GM18519 (cell line): Measurements from ENCODE around the gene RAP1GDS1.
"Not testable (repeated sequence)": the region's sequence is repeated elsewhere in the genome, so short reads cannot be mapped to it uniquely, and the experiment has no call there.

Experiments used
- ATAC-seq: cut with Tn5 transposase; IDR thresholded peaks from one replicate; pipeline ENCODE4 v1.9.1; 2021; ENCODE audit warnings: mild to moderate bottlenecking, moderate library complexity; ENCODE audit not compliant: unreplicated experiment, low FRiP score

RAP1GDS1 gene

DNA sequence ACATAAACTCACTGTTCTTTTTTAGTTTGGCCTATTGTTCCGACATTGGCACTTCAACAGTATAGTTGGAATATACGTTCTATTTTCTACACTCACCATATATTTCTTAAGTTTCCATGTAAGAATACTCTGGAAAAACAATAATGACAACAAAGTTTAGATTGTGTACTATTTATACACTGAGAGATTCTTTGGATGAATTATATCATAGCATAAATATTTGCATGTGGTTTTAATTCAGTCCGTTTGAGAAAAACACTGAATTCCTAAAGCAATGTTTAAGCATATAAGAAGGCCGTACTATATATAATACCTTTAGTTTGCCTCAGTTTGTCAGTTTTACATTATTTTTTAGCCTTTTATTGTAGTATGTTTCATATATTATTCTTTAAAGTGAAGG, 82.4 kb downstream of the RAP1GDS1 start:
- no peak for ATAC-seq

DNA sequence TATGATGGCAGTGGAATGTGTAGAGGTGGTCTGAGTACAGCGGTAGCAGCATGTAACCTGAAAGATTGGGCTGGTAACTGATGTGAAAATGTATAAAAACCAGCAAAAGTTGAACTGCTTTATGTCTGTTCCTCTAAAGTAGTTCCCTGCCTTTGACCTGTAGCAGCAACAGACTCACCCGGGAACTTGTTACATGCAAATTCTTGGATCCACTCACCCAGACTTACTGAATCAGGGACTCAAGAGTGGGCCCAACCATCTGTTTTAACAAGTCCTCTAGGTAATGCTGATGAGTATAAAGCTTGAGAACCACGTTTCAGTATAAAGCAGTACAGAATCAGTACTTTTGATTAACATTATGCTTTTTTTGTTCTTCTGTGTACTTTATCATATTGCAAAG, 84.7 kb downstream of the RAP1GDS1 start:
- no peak for ATAC-seq

DNA sequence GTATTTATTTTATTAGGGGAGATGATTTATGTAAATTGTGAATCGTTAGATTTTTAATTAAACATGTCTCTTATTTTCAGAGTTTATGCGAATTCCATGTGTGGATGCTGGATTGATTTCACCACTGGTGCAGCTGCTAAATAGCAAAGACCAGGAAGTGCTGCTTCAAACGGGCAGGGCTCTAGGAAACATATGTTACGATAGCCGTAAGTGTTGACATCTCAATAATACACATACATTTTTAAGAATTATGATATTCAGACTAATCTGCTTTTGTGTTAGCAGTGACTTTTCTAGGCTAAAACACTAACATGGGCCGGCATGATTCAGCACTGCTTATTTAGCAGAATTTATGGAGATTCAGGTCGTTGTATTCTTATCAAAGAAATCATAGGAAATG, 91.2 kb downstream of the RAP1GDS1 start:
- no peak for ATAC-seq

DNA sequence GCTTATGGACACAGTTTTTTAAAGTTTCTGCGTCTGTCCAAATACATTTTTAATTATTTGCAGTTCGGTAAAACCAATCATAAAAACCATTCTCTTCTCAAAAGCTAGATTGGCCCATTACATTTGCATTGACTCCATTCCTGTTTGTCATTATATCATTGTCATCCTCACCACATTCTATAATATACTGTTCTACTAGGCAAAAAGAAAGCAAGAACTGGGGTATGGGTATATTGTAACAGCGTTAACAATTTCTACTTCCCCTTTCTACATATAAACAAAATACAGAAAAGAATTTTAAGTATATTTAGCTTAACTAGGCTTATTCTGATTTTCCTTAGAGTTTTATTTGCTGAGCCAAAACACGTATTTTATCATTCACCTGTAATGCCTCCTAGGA, 91.8 kb downstream of the RAP1GDS1 start:
- ATAC-seq, result peak; percentile 58

DNA sequence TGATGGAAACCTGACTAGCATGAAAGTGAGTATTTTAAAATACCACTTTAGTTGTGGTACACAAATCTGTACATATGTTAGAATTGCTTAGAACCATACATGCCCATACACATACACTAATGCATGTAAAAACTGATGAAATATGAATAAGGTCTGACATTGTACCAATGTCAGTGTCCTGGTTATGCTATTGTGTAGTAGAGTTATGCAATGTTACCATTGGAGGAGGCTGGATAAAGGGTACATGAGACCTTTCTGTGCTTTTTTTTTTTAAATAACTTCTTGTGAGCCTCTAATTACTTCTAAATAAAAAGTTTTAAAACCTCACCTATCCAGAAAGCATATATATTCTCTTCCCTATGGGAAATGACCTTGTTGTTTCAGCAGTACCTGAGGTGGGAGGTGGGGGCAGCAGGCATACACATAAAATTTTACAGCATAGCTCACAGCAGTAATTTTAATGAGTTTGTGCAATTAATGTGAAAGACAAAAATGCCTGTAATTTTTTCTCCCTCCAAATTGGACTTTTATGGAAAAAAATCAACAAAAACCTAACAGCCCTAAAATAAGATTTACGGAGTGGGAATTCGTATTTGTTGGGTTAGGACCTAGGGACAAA, 97.6 kb downstream of the RAP1GDS1 start:
- no peak for ATAC-seq

DNA sequence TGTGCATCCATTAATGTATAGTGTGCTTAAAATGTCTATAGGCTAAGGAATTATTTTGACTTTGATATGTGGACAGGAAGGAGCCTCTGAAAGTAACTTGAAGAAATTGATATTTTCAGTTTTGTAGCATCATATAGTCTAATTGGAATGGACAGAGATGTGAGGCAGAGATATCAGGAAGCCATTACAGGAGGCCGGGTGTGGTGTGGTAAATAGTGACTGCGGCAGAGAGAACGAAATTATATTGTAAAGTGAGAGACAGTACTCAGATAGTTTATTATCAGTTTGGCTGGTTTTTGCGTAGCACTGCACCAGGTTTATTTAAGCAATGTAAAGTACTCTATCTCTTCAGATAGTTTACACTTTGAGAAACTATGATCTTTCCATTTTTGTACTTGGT, 98.5 kb downstream of the RAP1GDS1 start:
- no peak for ATAC-seq

DNA sequence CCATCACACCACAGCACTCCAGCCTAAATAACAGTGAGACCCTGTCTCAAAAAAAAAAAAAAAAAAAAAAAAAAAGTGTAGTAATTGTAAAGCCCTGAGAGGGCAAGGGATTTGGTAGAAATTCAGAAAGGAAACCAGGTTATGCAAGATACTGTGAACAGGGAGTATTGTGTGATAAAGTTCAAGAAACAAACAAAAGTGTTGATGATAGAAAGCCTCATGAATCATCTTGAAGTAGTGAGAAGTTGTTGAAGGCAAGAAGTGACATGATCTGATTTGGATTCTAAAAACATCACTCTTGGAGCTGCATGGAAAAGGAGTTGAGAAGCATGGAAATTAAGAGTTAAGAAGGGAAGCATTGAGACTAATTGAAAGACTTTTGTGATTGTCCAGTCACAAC, 102.2 kb downstream of the RAP1GDS1 start:
- no peak for ATAC-seq

DNA sequence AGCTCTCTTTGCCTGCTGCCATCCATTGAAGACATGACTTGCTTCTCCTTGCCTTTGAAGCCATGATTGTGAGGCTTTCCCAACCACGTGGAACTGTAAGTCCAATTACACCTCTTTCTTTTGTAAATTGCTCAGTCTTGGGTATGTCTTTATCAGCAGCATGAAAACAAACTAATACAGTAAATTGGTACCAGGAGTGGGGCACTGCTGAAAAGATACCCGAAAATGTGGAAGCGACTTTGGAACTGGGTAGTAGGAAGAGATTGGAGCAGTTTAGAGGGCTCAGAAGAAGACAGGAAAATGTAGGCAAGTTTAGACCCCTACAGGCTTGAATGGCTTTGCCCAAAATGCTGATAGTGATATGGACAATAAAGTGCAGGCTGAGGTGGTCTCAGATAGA, 105.1 kb downstream of the RAP1GDS1 start:
- ATAC-seq, result not testable (repeated sequence)

DNA sequence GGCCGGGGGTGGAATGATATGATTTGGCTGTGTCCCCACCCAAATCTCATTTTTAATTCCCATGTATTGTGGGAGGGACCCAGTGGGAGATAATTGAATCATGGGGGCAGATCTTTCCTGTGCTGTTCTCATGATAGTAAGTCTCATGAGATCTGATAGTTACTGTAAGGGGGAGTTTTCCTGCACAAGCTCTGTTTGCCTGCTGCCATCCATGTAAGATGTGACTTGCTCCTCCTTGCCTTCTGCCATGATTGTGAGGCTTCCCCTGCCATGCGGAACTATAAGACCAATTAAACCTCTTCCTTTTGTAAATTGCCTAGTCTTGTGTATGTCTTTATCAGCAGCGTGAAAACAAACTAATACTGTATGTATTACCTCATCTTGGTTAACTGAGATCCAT, 106.8 kb downstream of the RAP1GDS1 start:
- ATAC-seq, result not testable (repeated sequence)

DNA sequence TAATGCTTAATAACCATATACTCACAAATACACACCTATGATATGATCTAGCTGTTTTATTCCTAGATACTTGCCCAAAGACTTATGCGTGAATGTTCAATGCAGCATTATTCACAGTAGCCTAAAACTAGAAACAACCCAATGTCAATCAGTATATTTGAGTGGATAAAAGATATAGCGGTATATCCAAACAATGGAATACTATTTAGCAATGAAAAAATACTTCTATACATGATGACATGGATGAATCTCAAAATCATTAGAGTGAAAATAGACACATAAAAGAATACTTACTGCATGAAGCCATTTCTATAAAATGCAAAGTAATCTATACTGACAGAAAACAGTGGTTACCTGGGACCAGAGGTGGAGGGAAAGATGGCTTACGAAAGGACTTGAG, 108.1 kb downstream of the RAP1GDS1 start:
- no peak for ATAC-seq

DNA sequence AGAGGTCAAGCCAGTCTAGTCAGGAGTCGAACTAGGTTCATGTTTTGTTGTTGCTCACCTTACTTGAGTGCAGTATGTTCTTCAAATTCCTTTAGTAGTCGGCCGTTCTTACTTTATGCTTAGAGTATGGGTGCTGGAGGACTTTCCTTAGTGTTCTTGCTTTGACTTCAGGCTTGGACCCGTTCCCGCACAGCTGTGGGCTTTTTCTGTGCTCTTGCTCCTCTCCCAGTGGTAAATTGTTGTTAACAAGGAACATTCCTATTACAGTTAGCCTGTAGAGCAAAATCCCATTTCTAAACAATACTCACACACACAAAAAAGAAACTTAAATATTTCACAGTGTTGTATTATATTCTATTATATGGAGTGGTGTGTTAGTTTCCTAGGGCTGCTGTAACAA, 113.5 kb downstream of the RAP1GDS1 start:
- ATAC-seq, result no peak

DNA sequence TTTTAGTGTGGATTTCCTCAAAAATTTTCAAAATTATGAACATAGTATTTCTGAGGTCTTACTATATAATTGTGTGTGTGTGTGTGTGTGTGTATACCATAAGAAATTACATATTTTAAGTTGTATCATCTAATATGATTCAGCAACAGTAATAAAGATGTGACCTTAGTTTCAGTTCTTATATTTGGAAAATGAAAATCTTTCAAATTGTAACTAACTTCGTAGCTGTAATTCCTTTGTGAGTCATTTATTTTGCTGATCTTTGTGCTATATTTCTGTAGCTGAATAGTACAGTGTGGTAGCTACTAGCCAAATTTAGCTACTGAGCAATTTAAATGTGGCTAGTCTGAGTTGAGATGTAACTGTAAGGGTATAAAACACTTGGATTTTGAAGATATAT, 116.4 kb downstream of the RAP1GDS1 start:
- no peak for ATAC-seq

DNA sequence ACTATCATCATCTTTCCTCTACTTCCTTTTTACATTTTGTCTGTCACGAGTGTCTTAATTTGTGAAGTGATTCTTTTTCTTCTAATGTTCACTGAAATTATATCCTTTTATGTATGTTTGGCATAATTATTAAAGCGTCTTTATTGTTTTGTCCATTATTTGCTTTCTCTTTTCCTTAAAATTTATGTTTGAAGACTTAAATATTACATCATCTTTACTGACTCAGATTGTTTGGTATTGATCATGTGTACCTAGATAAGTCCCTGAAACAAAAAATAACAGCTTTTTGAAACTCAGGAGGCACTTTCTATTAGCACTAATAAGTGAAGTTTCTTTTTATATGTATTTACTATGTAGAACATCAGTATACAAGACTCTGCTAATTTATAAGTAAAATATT, 120.1 kb downstream of the RAP1GDS1 start:
- no peak for ATAC-seq

DNA sequence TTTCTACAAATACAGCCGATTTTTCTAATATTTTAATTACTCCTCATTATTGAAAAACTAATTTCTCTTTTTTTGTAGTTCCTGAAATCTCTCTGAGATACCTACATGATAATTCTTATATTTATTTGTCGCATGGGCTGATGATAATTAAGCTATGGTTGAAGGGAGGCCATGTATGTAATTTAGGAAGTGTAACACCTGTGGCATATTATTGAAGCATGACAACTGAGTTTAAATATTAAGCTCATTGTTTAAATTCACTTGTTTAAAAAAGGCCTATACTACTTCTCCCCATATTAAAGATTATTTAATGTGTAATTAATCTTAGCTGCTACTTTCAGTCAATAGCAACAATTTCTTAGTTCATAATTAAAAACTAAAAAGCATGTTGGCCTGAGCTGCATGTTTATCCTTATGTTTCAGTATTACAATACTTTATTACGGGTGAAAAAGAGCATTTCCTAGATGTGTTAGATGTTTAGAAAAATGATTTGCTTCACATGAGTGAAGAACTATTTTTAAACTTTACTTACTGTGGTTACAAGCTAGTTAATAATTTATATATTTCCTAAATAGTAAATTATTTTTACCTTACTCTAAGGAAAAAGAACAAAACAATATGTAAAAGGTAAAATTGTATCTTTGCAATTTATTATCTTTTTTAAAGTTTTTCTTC, 122.4 kb downstream of the RAP1GDS1 start:
- ATAC-seq, result no peak

DNA sequence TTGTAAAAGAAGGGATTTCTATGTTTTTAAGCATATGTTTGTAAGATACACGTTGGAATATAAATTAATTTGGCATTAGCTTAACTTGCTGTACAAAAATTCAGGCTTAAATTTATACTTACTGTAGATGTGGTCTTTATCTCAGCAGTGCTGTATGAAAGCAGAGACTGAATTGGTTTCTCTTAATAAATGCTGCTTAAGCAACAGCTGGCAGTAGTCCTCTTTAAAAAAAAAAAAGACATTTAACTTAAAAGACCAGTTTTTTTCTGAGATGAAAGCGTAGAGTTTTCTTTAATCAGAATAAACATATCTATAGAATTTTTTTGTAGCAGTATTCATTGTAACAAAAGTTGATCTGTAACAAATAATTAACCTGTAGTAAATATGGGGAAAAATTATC, 124.6 kb downstream of the RAP1GDS1 start:
- no peak for ATAC-seq

DNA sequence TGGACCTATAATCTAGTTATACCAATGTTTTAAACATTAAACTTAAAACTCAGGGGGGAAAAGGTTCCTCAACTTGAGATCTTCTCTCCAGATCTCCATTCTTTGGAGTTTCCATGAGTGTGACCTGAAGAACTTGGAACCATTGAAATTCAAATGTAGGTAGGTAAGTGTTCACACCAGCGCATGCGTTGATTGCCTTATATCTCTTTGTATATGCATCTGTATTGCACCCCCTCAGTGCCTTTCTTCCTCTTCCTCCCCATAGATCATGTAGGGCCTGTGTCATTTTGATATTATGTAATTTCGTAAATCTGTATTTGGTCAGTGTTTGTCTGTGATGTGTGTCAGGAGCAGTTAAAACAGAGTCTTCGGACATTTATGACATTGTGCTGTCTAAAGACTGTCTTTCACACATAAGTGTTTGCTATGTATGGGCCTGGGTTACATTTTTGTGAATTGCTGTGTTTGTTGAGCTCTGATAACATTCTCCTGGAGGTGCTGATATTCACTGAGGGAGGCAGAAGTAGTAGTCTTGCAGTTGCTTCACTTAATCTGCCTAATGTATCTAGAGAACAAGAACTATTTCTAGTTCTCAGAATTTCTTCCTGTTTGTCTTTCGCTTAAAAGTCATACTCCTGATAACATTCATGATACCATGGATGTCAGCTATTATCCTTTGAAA, 126.3 kb downstream of the RAP1GDS1 start:
- no peak for ATAC-seq

DNA sequence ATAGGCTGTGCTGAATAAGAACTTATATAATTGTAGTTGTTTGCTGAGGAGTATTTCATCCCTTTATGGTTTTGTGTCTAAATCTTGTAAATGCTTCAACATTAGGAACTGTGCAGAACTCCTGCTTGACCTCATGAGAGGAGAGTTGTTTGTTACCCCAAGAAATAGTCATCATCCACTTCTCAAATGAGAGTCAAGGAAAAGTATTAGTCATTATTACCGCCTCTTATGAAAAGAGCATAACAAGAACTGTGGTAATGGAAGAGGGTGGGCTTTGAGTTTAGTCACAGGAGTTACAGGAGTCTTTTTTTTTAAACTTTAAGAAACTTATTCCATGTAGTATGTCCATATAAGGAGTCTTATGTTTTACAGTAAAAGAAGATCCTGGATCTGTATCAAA, 132.9 kb downstream of the RAP1GDS1 start:
- no peak for ATAC-seq

DNA sequence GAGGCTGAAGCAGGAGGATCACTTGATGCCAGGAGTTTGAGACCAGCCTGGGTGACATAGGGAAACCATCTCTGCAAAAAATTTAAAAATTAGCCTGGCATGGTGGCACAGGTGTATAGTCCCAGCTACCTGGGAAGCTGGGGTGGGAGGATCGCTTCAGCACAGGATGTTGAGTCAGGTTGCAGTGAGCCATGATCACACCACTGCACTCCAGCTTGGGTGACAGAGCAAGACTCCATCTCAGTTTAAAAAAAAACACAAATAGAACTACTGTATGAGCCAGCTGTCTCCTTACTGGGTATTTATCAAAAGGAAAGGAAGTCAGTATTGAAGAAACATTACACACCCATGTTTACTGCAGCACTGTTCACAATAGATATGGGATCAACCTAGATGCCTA, 138.7 kb downstream of the RAP1GDS1 start:
- ATAC-seq, result no peak

DNA sequence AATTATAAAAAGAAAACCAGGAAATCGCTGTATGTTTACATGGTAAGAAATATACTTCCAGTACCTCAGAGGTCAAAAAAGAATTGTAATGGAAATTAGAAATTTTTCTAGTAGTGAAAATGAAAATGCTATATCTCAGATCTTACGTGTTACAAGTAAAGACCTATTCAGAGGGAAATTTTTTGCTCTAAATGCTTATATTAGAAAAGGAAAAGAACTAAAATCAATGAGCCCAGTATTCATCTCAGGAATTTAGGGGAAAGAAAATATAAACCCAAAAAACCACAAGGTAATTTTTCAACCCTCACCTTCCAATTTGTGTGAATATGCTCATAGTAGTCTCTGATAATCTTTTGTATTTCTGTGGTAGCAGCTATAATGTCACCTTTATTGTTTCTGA, 145.6 kb downstream of the RAP1GDS1 start:
- peak; percentile 64 for ATAC-seq

DNA sequence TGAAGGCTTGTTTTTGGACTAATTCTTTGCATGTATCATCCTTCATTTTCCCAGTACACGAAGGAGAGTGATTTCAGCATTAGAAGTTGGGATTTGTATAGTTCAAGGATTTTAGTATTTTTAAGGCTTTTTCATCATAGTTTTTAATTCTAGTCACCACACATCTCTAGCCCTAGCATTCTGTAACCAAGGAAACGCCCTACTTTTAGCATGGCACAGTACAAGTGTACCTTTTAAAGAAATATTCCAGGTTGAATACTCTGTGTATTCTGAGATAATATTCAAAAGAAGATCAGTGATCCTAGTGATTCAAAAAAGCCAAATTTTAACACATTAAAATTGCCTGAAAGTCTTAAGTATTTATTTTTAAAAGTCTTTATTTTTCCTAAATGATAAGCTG, 150.5 kb downstream of the RAP1GDS1 start:
- no peak for ATAC-seq

DNA sequence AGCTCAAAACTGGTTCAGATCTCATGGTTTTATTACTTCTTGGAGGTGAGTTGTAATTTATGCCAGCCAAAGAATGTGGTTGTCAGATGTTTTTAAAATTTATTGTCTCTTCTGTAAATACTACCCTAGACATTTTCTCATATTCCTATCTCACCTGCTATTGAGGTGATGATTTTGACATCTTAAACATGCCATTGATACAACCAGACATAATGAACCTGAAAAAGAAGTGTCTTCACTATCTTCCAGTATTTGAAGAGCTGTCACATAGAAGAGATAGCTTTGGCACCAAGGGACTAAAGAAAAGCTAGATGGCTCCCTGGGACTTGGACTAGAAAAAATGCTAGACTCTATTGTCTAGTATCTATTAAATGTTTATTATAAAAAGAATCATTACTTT, 155.7 kb downstream of the RAP1GDS1 start:
- no peak for ATAC-seq

DNA sequence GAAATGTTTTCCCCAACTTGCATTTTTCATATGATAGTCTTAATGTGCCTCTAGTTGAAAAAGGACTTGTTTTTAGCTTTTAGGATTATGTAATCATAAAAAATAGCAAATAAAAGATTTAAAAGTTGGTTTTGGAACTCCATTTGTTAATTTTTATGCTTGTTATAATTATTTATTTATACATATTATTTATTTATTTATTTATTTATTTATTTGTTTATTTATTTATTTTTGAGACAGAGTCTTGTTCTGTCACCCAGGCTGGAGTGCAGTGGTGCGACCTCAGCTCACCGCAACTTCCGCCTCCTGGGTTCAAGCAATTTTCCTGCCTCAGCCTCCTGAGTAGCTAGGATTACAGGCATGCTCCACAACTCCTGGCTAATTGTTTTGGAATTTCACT, 159.0 kb downstream of the RAP1GDS1 start:
- ATAC-seq, result not testable (repeated sequence)
